HG02938 (cell line): ENCODE results near the gene FOXO6.

Experiments used
- ATAC-seq: cut with Tn5 transposase; IDR thresholded peaks from one replicate; pipeline ENCODE4 v1.9.1; 2021; ENCODE audit warnings: mild to moderate bottlenecking, moderate library complexity; ENCODE audit not compliant: unreplicated experiment

The FOXO6 gene

GRCh38 chr1:41360786-41361494 lies at the start of gene FOXO6:
TSS of gene FOXO6 (plus strand) at chr1:41361434.
- ATAC-seq: peak; percentile 87

- no peak for ATAC-seq
Observed at GRCh38 chr1:41312991-41313645, 48.1 kb upstream of the FOXO6 start.

- ATAC-seq: no peak
Observed at GRCh38 chr1:41313661-41314131, 47.5 kb upstream of the FOXO6 start.

- ATAC-seq: no peak
Observed at GRCh38 chr1:41314376-41315145, 46.7 kb upstream of the FOXO6 start.

GRCh38 chr1:41315146-41315822 lies 46.0 kb upstream of the FOXO6 start:
- no peak for ATAC-seq

- ATAC-seq: no peak
Observed at GRCh38 chr1:41315871-41316270, 45.4 kb upstream of the FOXO6 start.

- ATAC-seq: no peak
Observed at GRCh38 chr1:41317361-41317760, 43.9 kb upstream of the FOXO6 start.

GRCh38 chr1:41318135-41318534 lies 43.1 kb upstream of the FOXO6 start:
- ATAC-seq: no peak

GRCh38 chr1:41319106-41319755 lies 42.0 kb upstream of the FOXO6 start:
- no peak for ATAC-seq

- ATAC-seq: no peak
Observed at GRCh38 chr1:41319807-41320711, 41.2 kb upstream of the FOXO6 start.

- no peak for ATAC-seq
Observed at GRCh38 chr1:41320895-41321676, 40.1 kb upstream of the FOXO6 start.

- no peak for ATAC-seq
Observed at GRCh38 chr1:41322101-41322661, 39.1 kb upstream of the FOXO6 start.

- ATAC-seq: no peak
Observed at GRCh38 chr1:41322835-41323234, 38.4 kb upstream of the FOXO6 start.

- ATAC-seq: no peak
Observed at GRCh38 chr1:41323243-41323642, 38.0 kb upstream of the FOXO6 start.

GRCh38 chr1:41325801-41326200 lies 35.4 kb upstream of the FOXO6 start:
- no peak for ATAC-seq

- ATAC-seq: no peak
Observed at GRCh38 chr1:41327383-41327999, 33.7 kb upstream of the FOXO6 start.

- ATAC-seq: no peak
Observed at GRCh38 chr1:41328001-41328615, 33.1 kb upstream of the FOXO6 start.
